Gastrocnemius medialis (tissue), 4 donors: ENCODE results near the gene CTBP2. TPM values are rescaled to one million over a fixed set of nuclear protein-coding genes. Genes with fewer than 3 reads are reported as not detected.
A peak's percentile ranks its signal among the peaks of the same experiment; 100 is the strongest.

Experiments
- ATAC-seq, 2 donors: fragments of 150-250 bp; one replicate each; pipeline ENCODE4 v1.9.1; 2016
- DNase-seq, 2 donors: peaks; one replicate each; pipeline ENCODE4 v3.0.0-alpha.2; 2019
- H3K27ac ChIP-seq, 4 donors: fragments of 200-600 bp; sonication (generic); 1 replicate in 1 of 4; 2 replicates in 3 of 4; pipeline ENCODE4 v1.5.1; 2016 to 2018; ENCODE audit warnings: mild to moderate bottlenecking in 2 of 4, moderate library complexity in 1 of 4
- H3K27me3 ChIP-seq, 3 donors: fragments of 200-600 bp; sonication (generic) in 2 of 3; 1 replicate in 1 of 3; 2 replicates in 2 of 3; pipeline versions ENCODE4 v1.5.1 to v1.6.0; 2016 to 2019; ENCODE audit warnings: mild to moderate bottlenecking in 1 of 3, moderate library complexity in 1 of 3
- H3K36me3 ChIP-seq, 2 donors: fragments of 200-600 bp; sonication (generic) in 1 of 2; one replicate each; pipeline ENCODE4 v1.5.1; 2017 to 2018
- H3K4me1 ChIP-seq, 2 donors: fragments of 200-600 bp; sonication (generic) in 1 of 2; one replicate each; pipeline ENCODE4 v1.5.1; 2016 to 2017; ENCODE audit warnings: mild to moderate bottlenecking in 2 of 2
- H3K4me3 ChIP-seq, 4 donors: fragments of 200-600 bp; sonication (generic) in 3 of 4; 1 replicate in 1 of 4; 2 replicates in 3 of 4; pipeline ENCODE4 v1.5.1; 2016 to 2019; ENCODE audit warnings: mild to moderate bottlenecking in 2 of 4
- H3K9me3 ChIP-seq, 3 donors: fragments of 200-600 bp; sonication (generic) in 2 of 3; 1 replicate in 1 of 3; 2 replicates in 2 of 3; pipeline ENCODE4 v1.5.1; 2016 to 2019
- CTCF ChIP-seq, 5 experiments: fragments of 450-650 bp in 3 of 5; fragments of 200-600 bp in 2 of 5; sonication (generic) in 2 of 5; IDR thresholded peaks in 4 of 5; conservative IDR thresholded peaks in 1 of 5; 1 replicate in 4 of 5; 2 replicates in 1 of 5; pipeline ENCODE4 v1.5.1; 2016 to 2019; ENCODE audit warnings: antibody characterized with exemption in 5 of 5, mild to moderate bottlenecking in 3 of 5, moderate library complexity in 3 of 5
- POLR2A ChIP-seq, 2 donors: fragments of 450-650 bp; IDR thresholded peaks; one replicate each; pipeline ENCODE4 v1.6.1; 2017; ENCODE audit warnings: antibody characterized with exemption in 2 of 2, mild to moderate bottlenecking in 2 of 2, moderate library complexity in 2 of 2
- in situ Hi-C, 4 donors: fragments of 200-750 bp; cut with MboI; loops; one replicate each; pipeline versions ENCODE4 v1.15.0 to v1.8.0; 2017; ENCODE audit warnings: low sequenced_read_pairs in 4 of 4
- intact Hi-C: fragments of 100-400 bp; cut with DNase I; formaldehyde crosslinking; loops from one replicate; pipeline ENCODE4 v1.15.1; 2023; ENCODE audit warnings: low total_unique reads
- total RNA-seq, 4 donors: library from RNA; depleted of rRNA; stranded (reverse); fragments of >200 nt; gene quantifications; one replicate each; pipeline versions ENCODE4 v1.1.0 to v1.2.3, GENCODE V29; 2016

The CTBP2 gene
- total RNA-seq, 4 donors from 2014 or later: 13.9 to 36.7 (median 21.1) TPM

GRCh38 chr10:125116652-125117310 lies 43.6 kb downstream of the CTBP2 start:
- no peak for ATAC-seq
- no peak overlapping the region for H3K4me3 ChIP-seq
- no peaks in the 10 kb centered on the region for H3K9me3 ChIP-seq
- DNase-seq: no peak
- no peaks in the 10 kb centered on the region for H3K27me3 ChIP-seq
- TF ChIP-seq POLR2A (IDR thresholded peaks at IDR 0.05) (no peak), CTCF (IDR thresholded peaks at IDR 0.05 in 4 of 5, conservative IDR thresholded peaks at IDR 0.05 in 1 of 5) (no peak)
- in situ Hi-C loops: no loop called here
- peaks cover 64 to 81% of the 10 kb centered on the region in 2 donors for H3K4me1 ChIP-seq
- no peaks in the 10 kb centered on the region for H3K36me3 ChIP-seq
- intact Hi-C loops: no loop called here
- peak overlapping the region; percentile 49 to 97 (median 80) for H3K27ac ChIP-seq

GRCh38 chr10:125116041-125116649 lies 44.2 kb downstream of the CTBP2 start:
- DNase-seq (no peak), ATAC-seq (no peak)
- Histone ChIP-seq H3K36me3 (no peaks in the 10 kb centered on the region), H3K27me3 (no peaks in the 10 kb centered on the region), H3K4me1 (peaks cover 58 to 79% of the 10 kb centered on the region in 2 donors), H3K9me3 (no peaks in the 10 kb centered on the region), H3K4me3 (no peak overlapping the region), H3K27ac (peak overlapping the region; percentile 35 to 97 (median 73))
- in situ Hi-C loops (no loop called here), intact Hi-C loops (no loop called here)
- no peak for TF ChIP-seq CTCF (IDR thresholded peaks at IDR 0.05 in 4 of 5, conservative IDR thresholded peaks at IDR 0.05 in 1 of 5)
- TF ChIP-seq POLR2A (IDR thresholded peaks at IDR 0.05): no peak

GRCh38 chr10:125115409-125115808 lies 45.0 kb downstream of the CTBP2 start:
- Histone ChIP-seq H3K27me3 (no peaks in the 10 kb centered on the region), H3K4me3 (no peak overlapping the region), H3K27ac (peak overlapping the region; percentile 35 to 97 (median 73)), H3K36me3 (no peaks in the 10 kb centered on the region), H3K4me1 (peaks cover 51 to 71% of the 10 kb centered on the region in 2 donors), H3K9me3 (no peaks in the 10 kb centered on the region)
- ATAC-seq (no peak), DNase-seq (no peak)
- TF ChIP-seq CTCF (IDR thresholded peaks at IDR 0.05 in 4 of 5, conservative IDR thresholded peaks at IDR 0.05 in 1 of 5): no peak
- TF ChIP-seq POLR2A (IDR thresholded peaks at IDR 0.05): no peak
- in situ Hi-C loops: no loop called here
- intact Hi-C loops: no loop called here

GRCh38 chr10:125114761-125115391 lies 45.5 kb downstream of the CTBP2 start:
- Histone ChIP-seq H3K27me3 (no peaks in the 10 kb centered on the region), H3K9me3 (no peaks in the 10 kb centered on the region), H3K27ac (peak overlapping the region; percentile 27 to 68 (median 55)), H3K4me1 (peaks cover 45 to 70% of the 10 kb centered on the region in 2 donors), H3K36me3 (no peaks in the 10 kb centered on the region), H3K4me3 (no peak overlapping the region)
- in situ Hi-C loops: no loop called here
- TF ChIP-seq CTCF (IDR thresholded peaks at IDR 0.05 in 4 of 5, conservative IDR thresholded peaks at IDR 0.05 in 1 of 5) (no peak), POLR2A (IDR thresholded peaks at IDR 0.05) (no peak)
- ATAC-seq: no peak
- no peak for DNase-seq
- intact Hi-C loops: no loop called here
